ENCODE measurements around the gene SPEF2. TPM values are rescaled to one million over a fixed set of nuclear protein-coding genes. Genes with fewer than 3 reads are reported as not detected.

The SPEF2 gene
- total and polyA plus RNA-seq, 2 donors from 2014 or later, result 7.1 to 19.1 TPM

DNA sequence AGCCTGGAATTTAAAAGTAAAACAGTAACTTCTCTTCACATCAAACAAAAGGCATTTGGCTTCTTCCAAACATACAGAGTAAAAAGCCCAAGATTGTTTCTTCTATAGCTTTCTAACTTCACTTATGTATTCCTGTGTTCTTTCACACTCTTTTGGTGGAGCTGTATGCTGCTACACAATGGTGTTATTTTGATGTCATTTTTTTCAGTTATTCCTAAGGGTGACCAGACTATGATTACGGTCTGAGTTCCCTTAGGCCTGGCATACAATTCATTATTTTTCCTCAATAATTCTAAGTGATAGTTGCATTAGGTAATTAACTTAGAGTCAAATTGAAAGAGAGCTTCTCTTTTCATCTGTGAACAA lies 172.8 kb downstream of the SPEF2 start:
- FAIRE-seq (no peak), DNase-seq (no peak)
- H3K27me3 ChIP-seq (ENCODE audit: control insufficient read depth, insufficient read depth, low read length), result no peaks in the 10 kb centered on the region
- H3K36me3 ChIP-seq (ENCODE audit: control insufficient read depth in 2 of 3, insufficient read depth in 3 of 3, low read length in 3 of 3), result peaks cover 0 to 3% (median 0%) of the 10 kb centered on the region in 3 donors
- no peaks in the 10 kb centered on the region for H3K9me3 ChIP-seq (ENCODE audit: control insufficient read depth in 2 of 3, insufficient read depth in 1 of 3, low read length in 3 of 3)
- TF ChIP-seq, protein P1, sequence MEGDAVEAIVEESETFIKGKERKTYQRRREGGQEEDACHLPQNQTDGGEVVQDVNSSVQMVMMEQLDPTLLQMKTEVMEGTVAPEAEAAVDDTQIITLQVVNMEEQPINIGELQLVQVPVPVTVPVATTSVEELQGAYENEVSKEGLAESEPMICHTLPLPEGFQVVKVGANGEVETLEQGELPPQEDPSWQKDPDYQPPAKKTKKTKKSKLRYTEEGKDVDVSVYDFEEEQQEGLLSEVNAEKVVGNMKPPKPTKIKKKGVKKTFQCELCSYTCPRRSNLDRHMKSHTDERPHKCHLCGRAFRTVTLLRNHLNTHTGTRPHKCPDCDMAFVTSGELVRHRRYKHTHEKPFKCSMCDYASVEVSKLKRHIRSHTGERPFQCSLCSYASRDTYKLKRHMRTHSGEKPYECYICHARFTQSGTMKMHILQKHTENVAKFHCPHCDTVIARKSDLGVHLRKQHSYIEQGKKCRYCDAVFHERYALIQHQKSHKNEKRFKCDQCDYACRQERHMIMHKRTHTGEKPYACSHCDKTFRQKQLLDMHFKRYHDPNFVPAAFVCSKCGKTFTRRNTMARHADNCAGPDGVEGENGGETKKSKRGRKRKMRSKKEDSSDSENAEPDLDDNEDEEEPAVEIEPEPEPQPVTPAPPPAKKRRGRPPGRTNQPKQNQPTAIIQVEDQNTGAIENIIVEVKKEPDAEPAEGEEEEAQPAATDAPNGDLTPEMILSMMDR (IDR thresholded peaks at IDR 0.05; ENCODE audit: borderline replicate concordance, extremely low read depth, insufficient read depth), result no peak
- intact Hi-C loops (cut with DNase I), result no loop called here
- peaks cover 0 to 2% (median 0%) of the 10 kb centered on the region in 3 donors for H3K4me1 ChIP-seq (ENCODE audit: control insufficient read depth in 2 of 3, insufficient read depth in 2 of 3, low read depth in 1 of 3, low read length in 3 of 3)
- H3K4me3 ChIP-seq (ENCODE audit: low read length in 3 of 3), result no peak overlapping the region
- no peak overlapping the region for H3K27ac ChIP-seq (ENCODE audit: low read depth in 2 of 2, low read length in 2 of 2)
- no peak overlapping the region for H3K9ac ChIP-seq (ENCODE audit: low read length in 3 of 3)

DNA sequence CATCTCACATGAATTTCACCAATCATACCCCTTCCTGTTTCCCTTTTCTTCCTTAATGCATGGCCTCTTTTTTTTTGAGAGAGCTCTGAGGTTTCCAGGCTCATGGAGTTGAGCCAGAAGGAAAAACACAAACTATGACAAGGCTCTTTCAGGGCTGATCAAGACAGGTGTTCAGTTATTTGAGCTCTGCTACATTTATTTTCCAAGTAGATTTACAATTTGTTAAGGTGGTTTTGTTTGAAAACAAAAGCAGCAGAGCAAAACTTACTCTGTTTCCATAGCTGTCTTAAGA lies 176.6 kb downstream of the SPEF2 start:
- no peak for FAIRE-seq
- Histone ChIP-seq H3K9me3 (ENCODE audit: control insufficient read depth in 2 of 3, insufficient read depth in 1 of 3, low read length in 3 of 3) (no peaks in the 10 kb centered on the region), H3K9ac (ENCODE audit: low read length in 3 of 3) (no peak overlapping the region), H3K27me3 (ENCODE audit: control insufficient read depth, insufficient read depth, low read length) (no peaks in the 10 kb centered on the region), H3K4me3 (ENCODE audit: low read length in 3 of 3) (no peak overlapping the region), H3K27ac (ENCODE audit: low read depth in 2 of 2, low read length in 2 of 2) (no peak overlapping the region), H3K4me1 (ENCODE audit: control insufficient read depth in 2 of 3, insufficient read depth in 2 of 3, low read depth in 1 of 3, low read length in 3 of 3) (peaks cover 0 to 2% (median 0%) of the 10 kb centered on the region in 3 donors), H3K36me3 (ENCODE audit: control insufficient read depth in 2 of 3, insufficient read depth in 3 of 3, low read length in 3 of 3) (peaks cover 0 to 3% (median 0%) of the 10 kb centered on the region in 3 donors)
- intact Hi-C loops (cut with DNase I), result no loop called here
- DNase-seq, result no peak
- TF ChIP-seq, protein P1 (IDR thresholded peaks at IDR 0.05; ENCODE audit: borderline replicate concordance, extremely low read depth, insufficient read depth), result no peak

DNA sequence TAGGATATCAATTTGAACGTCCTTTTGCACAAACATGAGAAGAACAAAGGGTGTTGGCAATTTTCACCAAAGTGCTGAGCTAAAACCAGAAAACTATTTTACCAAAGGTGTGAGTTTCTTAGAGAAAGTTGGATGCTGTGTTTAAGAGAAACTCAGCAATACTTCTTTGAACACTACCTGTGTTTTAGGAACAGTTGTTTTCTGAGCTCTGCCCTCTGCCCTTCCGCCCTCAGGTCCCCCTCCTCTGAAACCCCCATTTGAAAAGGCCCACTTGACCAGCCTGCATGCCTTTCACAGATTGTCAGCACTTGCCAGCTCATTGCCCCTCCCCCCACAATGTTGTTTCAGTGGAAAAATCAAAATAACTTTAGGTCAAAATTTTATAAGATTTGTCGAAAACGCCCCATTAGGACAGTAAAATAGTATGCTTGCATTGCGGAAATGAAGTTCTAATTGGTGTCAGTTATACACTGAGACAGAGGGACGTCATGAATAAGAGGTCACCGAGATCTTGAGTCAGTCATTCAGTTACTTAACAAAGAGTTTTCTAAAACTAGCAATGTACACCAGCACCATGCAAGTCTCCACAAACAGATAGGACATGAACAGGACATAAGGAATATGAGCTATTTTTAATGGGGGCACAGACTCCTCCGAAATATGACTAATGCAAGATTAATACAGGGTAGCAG lies 177.2 kb downstream of the SPEF2 start:
- TF ChIP-seq, protein P1 (IDR thresholded peaks at IDR 0.05; ENCODE audit: borderline replicate concordance, extremely low read depth, insufficient read depth), result no peak
- no peak overlapping the region for H3K27ac ChIP-seq (ENCODE audit: low read depth in 2 of 2, low read length in 2 of 2)
- FAIRE-seq (no peak), DNase-seq (no peak)
- H3K36me3 ChIP-seq (ENCODE audit: control insufficient read depth in 2 of 3, insufficient read depth in 3 of 3, low read length in 3 of 3), result peaks cover 0 to 2% (median 0%) of the 10 kb centered on the region in 3 donors
- H3K27me3 ChIP-seq (ENCODE audit: control insufficient read depth, insufficient read depth, low read length), result no peaks in the 10 kb centered on the region
- intact Hi-C loops (cut with DNase I), result no loop called here
- H3K4me3 ChIP-seq (ENCODE audit: low read length in 3 of 3), result no peak overlapping the region
- H3K9ac ChIP-seq (ENCODE audit: low read length in 3 of 3), result no peak overlapping the region
- no peaks in the 10 kb centered on the region for H3K4me1 ChIP-seq (ENCODE audit: control insufficient read depth in 2 of 3, insufficient read depth in 2 of 3, low read depth in 1 of 3, low read length in 3 of 3)
- H3K9me3 ChIP-seq (ENCODE audit: control insufficient read depth in 2 of 3, insufficient read depth in 1 of 3, low read length in 3 of 3), result no peaks in the 10 kb centered on the region

DNA sequence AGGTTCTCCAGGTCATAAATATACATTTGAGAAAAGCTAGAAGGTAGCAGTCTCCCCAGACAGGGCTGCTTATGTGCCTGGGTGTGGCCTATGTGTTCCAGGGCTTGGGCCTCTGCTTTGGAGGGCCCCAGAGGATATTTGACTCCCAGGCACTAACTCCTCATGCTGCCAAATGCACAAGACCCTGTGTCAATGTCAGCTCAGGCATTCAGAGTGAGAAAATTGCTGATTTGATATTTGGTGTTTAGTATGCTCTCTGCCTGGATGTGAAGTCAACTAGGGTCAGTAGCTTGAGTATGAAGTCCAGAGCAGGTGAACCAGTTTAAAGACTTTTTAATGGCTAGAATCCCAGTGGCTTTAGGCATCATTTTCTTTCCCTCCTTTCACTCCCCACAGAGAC lies 181.5 kb downstream of the SPEF2 start:
- Histone ChIP-seq H3K4me3 (ENCODE audit: low read length in 3 of 3) (no peak overlapping the region), H3K36me3 (ENCODE audit: control insufficient read depth in 2 of 3, insufficient read depth in 3 of 3, low read length in 3 of 3) (no peaks in the 10 kb centered on the region), H3K27ac (ENCODE audit: low read depth in 2 of 2, low read length in 2 of 2) (no peak overlapping the region), H3K9ac (ENCODE audit: low read length in 3 of 3) (no peak overlapping the region), H3K9me3 (ENCODE audit: control insufficient read depth in 2 of 3, insufficient read depth in 1 of 3, low read length in 3 of 3) (no peaks in the 10 kb centered on the region), H3K27me3 (ENCODE audit: control insufficient read depth, insufficient read depth, low read length) (no peaks in the 10 kb centered on the region), H3K4me1 (ENCODE audit: control insufficient read depth in 2 of 3, insufficient read depth in 2 of 3, low read depth in 1 of 3, low read length in 3 of 3) (peaks cover 0 to 2% (median 0%) of the 10 kb centered on the region in 3 donors)
- DNase-seq, result no peak
- TF ChIP-seq, protein P1 (IDR thresholded peaks at IDR 0.05; ENCODE audit: borderline replicate concordance, extremely low read depth, insufficient read depth), result no peak
- FAIRE-seq, result no peak
- intact Hi-C loops (cut with DNase I), result no loop called here

All from kidney (tissue), 14 donors.